ENCODE data around the gene SFXN3. TPM values are rescaled to one million over a fixed set of nuclear protein-coding genes. Genes with fewer than 3 reads are reported as not detected.

The SFXN3 gene
- total and polyA plus RNA-seq, 11 donors: 11.7 to 37.4 (median 17.8) TPM

DNA sequence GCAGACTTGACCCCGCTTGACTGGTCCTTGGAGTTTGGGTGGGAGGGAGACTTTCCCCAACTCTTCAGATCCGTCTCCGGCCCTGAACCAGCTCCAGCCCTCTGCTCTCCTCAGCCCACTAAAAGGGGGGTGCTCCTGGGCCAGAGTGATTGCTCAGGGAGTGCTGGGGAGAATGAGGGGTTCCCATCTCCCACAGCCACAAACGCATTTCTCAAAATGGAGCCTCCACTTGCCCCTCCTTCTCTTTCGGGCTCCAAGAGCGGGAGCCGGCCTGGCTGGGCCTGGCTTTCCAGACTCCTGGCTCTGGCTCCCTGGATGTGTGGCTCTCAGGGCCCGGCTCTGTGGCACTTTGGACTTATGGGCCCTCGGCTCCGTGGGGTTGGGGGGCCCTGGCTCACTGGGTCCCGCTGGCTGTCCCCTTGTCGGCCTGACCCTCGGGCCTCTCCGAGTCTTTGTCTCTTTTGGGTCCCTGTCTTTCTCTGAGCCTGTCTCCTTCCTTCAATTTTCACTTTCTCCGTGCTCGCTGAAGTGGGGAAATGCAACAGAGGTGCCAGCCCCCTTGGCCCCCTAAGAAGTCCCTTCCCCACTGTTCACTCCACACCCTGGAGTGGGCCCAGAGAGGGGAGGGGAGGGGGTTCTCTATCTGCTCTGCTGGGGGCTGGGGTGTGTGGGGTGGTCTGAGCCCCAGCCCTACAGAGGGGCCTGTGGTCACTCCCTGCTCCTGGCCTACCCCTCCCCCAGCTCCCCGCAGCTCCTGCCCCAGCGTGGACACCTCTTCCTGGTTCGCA is 30.7 kb upstream of the SFXN3 start:
- TF ChIP-seq CTCF (IDR thresholded peaks at IDR 0.05): no peak
- no peak for TF ChIP-seq POLR2A (IDR thresholded peaks at IDR 0.05)
- Histone ChIP-seq H3K36me3 (peaks cover under 1 to 31% (median 29%) of the 10 kb centered on the region in 9 donors), H3K4me1 (peaks cover 8 to 76% (median 55%) of the 10 kb centered on the region in 12 donors), H3K27me3 (no peaks in the 10 kb centered on the region), H3K9me3 (no peaks in the 10 kb centered on the region), H3K4me3 (peak overlapping the region; percentile 62 to 99 (median 89)), H3K27ac (peak overlapping the region; percentile 93 to 100 (median 100))
- 1 to 5% (median 2%) methylated on average over 17 to 19 of the region's 19 CpGs for WGBS, 4 donors
- peak in 2 of 5 donors; percentile 60 to 71 for DNase-seq
- ATAC-seq: no peak
- intact Hi-C loops (cut with DNase I): no loop called here

DNA sequence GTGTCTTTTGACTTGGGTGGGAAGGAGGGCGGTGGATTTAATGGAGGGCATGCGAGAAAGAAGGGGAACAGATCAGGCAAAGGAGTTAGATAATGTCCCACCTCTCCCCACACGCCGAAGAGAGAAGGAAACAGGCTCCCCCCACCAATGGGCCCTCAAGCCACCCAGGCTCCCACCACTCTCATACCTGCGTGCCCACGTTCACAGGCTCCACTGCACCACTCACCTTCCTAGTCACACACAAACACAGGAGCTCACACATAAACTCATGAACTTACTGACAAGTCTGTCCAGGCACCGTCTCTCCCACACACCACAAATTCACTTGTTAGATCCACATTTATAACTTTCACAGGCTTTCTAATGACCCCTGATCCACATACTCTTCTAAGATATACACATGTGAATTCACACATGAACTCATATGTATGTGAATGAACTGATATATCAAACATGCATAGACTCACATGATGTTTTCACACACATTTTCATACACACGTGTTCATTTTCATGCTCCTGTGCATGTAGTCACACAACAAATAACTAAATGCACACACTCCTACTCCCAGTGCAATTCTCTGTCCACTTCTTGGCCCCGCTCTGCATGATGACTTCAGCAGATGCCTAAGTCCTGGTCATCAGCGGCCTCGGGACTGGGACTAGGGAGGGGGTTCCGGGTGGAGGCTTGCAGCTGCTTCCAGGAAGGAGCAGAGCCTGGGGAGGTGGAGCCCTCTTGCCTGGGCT is 29.9 kb upstream of the SFXN3 start:
- H3K27ac ChIP-seq: peak overlapping the region; percentile 93 to 100 (median 100)
- H3K36me3 ChIP-seq: peaks cover 4 to 39% (median 37%) of the 10 kb centered on the region in 9 donors
- peaks cover 8 to 84% (median 57%) of the 10 kb centered on the region in 12 donors for H3K4me1 ChIP-seq
- WGBS, 4 donors: 8 to 25% (median 16%) methylated on average over 12 of the region's 12 CpGs
- no peaks in the 10 kb centered on the region for H3K27me3 ChIP-seq
- no peaks in the 10 kb centered on the region for H3K9me3 ChIP-seq
- H3K4me3 ChIP-seq: peak overlapping the region; percentile 62 to 99 (median 89)
- DNase-seq: peak; percentile 90 to 96 (median 95)
- TF ChIP-seq CTCF (IDR thresholded peaks at IDR 0.05) (peak in 1 of 12 donors; percentile 27), POLR2A (IDR thresholded peaks at IDR 0.05) (peak; percentile 34 to 75)
- intact Hi-C loops (cut with DNase I): no loop called here
- peak; percentile 41 to 69 (median 48) for ATAC-seq

- Histone ChIP-seq H3K27me3 (no peaks in the 10 kb centered on the region), H3K4me1 (peaks cover 8 to 82% (median 54%) of the 10 kb centered on the region in 12 donors), H3K36me3 (peaks cover 6 to 44% (median 42%) of the 10 kb centered on the region in 9 donors), H3K27ac (peak overlapping the region; percentile 14 to 100 (median 100)), H3K4me3 (peak overlapping the region in 11 of 12 donors; percentile 15 to 99 (median 88)), H3K9me3 (no peaks in the 10 kb centered on the region)
- no peak for TF ChIP-seq POLR2A (IDR thresholded peaks at IDR 0.05)
- TF ChIP-seq CTCF (IDR thresholded peaks at IDR 0.05): no peak
- WGBS, 4 donors: 42 to 56% (median 50%) methylated on average over 5 of the region's 5 CpGs
- ATAC-seq (no peak), DNase-seq (no peak)
- intact Hi-C loops (cut with DNase I): no loop called here
These were observed 29.4 kb upstream of the SFXN3 start for GRCh38 chr10:101001659-101002035.

- H3K27me3 ChIP-seq: no peaks in the 10 kb centered on the region
- DNase-seq (peak in 1 of 5 donors; percentile 43), ATAC-seq (no peak)
- WGBS, 4 donors: 53 to 75% (median 62%) methylated on average over 8 to 11 of the region's 11 CpGs
- H3K4me3 ChIP-seq: peak overlapping the region in 1 of 12 donors; percentile 99
- intact Hi-C loops (cut with DNase I): no loop called here
- no peaks in the 10 kb centered on the region for H3K9me3 ChIP-seq
- peaks cover 6 to 52% (median 50%) of the 10 kb centered on the region in 9 donors for H3K36me3 ChIP-seq
- H3K27ac ChIP-seq: peak overlapping the region in 11 of 12 donors; percentile 93 to 100 (median 100)
- TF ChIP-seq POLR2A (IDR thresholded peaks at IDR 0.05): no peak
- TF ChIP-seq CTCF (IDR thresholded peaks at IDR 0.05): no peak
- H3K4me1 ChIP-seq: peaks cover 8 to 83% (median 58%) of the 10 kb centered on the region in 12 donors
These were observed 28.6 kb upstream of the SFXN3 start for GRCh38 chr10:101002456-101002855.

Data from heart left ventricle (tissue), 16 donors.